HG02798 (cell line): ENCODE results near the gene NACA.
"Not testable (repeated sequence)": the region's sequence is repeated elsewhere in the genome, so short reads cannot be mapped to it uniquely, and the experiment has no call there.

Source experiments
- ATAC-seq: cut with Tn5 transposase; IDR thresholded peaks from one replicate; pipeline ENCODE4 v1.9.1; 2021; ENCODE audit warnings: mild to moderate bottlenecking; ENCODE audit not compliant: unreplicated experiment, poor library complexity

NACA gene

DNA sequence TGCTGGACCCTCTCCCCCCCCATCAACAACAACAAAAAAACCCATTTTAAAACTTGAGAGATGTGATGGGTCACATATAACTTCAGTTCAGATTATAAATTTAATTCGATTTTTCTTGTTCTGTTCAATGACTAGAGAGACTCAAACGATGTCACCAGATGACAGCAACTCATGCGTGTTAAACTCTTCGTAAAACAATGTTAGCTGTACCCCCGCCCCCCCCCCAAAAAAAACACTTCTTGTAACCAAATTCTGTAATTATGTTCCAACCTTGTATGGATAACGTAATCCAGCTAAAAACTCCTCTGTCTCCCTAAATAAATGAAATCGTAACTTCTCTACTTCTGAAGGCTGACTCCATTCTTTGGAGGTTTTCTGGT, 614 bp upstream of the NACA start:
- ATAC-seq, result no peak

- ATAC-seq, result no peak
These were observed 463 bp downstream of the NACA start for GRCh38 chr12:56724701-56724971.

GRCh38 chr12:56723889-56724700, 1.0 kb downstream of the NACA start:
- no peak for ATAC-seq

GRCh38 chr12:56723352-56723751, 1.7 kb downstream of the NACA start:
- no peak for ATAC-seq

- ATAC-seq, result no peak
These were observed 2.3 kb downstream of the NACA start for GRCh38 chr12:56722832-56723231.

DNA sequence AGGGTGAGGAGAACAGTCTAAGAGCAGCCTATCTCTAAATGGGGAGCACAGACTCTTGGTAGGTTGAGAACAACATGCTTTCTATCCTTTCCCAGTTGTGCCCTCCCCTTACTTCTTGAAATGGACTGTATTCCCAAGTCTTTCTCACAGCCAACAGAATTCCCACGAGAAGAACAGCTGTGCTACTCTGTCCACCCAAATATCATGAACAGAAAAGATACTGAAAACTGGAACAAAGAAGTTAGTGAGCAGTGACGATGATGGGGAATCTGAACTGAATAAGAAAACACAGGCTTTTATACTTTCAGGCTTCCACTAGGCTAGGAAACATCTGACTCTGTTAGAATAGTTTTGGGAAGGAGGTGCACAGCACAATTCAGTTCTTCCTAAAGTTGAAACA, 3.4 kb downstream of the NACA start:
- no peak for ATAC-seq

DNA sequence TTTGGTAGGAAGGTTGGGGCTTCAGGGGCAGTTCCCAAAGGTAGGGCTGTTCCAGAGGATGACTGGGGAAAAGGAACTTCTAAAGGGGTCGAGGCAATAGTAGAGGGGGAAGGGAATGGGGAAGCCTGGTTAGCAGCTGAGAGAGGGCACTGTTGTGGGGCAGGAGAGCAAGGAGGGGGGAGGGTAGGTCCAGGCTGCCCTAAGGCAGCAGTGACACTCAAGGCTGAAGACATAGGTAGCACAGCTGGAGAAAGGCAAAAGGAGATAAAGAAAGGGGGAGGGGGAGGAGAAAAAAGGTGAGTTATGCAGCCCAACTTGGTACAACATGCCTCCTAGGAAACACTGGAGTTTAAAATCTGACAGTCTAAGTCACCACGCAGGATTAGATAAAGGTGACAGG, 3.9 kb downstream of the NACA start:
- no peak for ATAC-seq

DNA sequence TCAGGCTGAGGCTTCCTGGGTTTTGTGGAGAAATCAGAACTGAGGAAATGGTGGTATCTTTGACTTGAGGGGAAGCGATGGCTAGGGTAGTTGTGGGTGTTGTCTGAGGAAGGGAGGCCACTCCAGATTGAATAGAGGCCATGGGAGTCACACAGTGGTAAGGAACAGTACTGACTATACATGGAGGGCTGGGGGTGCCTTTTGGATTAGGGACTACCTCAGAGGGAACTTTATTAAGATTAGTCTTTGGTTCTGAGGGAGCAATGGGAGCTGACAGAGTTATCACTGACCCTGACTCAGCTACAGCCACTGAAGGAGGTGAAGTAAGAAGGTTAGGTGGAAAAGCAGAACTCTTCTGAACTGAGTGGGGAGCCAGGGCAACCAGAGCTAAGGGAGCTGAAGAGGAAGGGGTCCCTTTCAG, 4.4 kb downstream of the NACA start:
- no peak for ATAC-seq

DNA sequence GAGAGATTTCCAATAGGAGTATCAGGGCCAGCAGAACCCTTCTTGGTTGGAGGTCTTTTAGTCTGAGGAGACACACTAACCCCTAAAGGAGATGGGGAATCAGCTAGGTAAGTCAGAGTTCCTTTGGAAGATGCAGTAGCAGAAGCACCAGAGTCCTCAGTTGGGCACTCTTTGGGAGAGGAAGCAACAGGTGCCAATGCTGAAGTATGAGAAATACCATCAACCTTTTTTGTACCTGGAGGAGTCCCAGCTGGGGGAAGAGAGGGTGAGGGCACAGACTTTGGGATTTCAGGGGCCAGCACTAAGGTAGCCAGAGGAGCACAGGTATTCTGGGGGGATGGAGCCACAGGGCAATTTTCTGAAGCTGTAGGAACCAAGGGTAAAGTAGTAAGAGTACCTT, 6.0 kb downstream of the NACA start:
- ATAC-seq, result no peak

DNA sequence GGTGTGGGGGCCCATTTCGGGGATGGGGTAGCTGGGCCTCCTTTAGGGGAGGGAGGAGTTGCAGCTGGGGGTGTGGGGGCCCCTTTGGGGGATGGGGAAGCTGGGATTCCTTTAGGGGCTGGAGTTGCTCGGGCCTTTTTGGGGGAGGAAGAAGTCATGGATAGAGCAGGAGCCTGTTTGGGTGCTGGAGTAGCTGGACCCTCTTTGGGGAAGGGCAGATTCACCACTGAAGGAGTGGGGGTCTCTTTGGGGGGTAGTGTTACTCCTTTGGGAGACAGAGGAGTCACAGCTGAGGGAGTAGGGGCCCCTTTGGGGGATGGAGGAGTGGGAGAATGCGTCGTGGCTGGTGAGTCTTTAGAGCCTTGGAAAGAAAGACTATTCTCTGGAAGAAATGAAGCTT, 6.5 kb downstream of the NACA start:
- ATAC-seq, result no peak

DNA sequence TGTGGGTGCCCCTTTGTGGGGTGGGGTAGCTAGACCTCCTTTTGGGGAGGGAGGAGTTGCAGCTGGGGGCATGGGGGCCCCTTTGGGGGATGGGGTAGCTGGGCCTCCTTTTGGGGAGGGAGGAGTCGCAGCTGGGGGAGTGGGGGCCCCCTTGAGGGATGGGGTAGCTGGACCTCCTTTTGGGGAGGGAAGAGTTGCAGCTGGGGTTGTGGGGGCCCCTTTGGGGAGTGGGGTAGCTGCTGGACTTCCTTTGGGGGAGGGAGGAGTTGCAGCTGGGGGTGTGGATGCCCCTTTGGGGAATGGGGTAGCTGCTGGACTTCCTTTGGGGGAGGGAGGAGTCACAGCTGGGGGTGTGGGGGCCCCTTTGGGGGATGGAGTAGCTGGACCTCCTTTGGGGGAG, 7.0 kb downstream of the NACA start:
- ATAC-seq, result no peak

GRCh38 chr12:56716933-56717880, 7.9 kb downstream of the NACA start:
- no peak for ATAC-seq

DNA sequence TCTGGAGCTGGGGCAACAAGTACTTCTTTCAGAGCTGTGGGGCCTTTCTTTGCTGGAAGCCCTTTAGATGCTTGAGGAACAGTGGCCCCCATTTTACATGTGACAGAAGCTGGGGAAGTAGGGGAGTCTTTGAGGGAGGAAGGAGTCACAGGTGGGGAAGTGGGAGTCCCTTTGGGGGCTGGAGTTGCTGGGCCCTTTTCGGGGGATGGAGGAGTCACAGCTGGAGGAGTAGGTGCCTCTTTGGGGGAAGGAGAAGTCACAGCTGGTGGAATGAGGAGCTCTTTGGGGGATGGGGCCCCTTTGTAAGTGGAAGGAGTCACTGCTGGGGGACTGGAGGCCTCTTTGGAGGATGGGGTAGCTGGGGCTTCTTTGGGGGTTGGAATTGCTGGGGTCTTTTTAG, 8.6 kb downstream of the NACA start:
- no peak for ATAC-seq

GRCh38 chr12:56715798-56716197, 9.3 kb downstream of the NACA start:
- no peak for ATAC-seq

- no peak for ATAC-seq
These were observed 10.6 kb downstream of the NACA start for GRCh38 chr12:56714431-56714929.

DNA sequence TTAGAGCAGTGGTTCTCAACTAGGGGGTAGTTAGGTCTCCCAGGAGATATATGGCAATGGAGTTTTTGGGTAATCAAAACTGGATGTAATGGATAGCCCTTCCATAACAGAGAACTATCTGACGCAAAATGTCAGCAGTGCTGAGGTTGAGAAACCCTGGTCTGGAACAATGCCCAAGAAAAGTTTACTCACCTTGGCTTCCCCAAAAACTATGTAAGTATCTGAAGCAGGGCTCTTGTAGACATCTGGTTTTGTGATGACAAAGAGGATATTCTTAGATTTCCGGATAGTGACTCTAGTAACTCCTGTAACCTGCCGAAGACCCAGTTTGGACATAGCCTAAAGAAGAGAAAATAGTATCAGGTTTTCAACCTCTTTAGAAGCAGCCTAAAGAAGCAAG, 11.8 kb downstream of the NACA start:
- no peak for ATAC-seq

DNA sequence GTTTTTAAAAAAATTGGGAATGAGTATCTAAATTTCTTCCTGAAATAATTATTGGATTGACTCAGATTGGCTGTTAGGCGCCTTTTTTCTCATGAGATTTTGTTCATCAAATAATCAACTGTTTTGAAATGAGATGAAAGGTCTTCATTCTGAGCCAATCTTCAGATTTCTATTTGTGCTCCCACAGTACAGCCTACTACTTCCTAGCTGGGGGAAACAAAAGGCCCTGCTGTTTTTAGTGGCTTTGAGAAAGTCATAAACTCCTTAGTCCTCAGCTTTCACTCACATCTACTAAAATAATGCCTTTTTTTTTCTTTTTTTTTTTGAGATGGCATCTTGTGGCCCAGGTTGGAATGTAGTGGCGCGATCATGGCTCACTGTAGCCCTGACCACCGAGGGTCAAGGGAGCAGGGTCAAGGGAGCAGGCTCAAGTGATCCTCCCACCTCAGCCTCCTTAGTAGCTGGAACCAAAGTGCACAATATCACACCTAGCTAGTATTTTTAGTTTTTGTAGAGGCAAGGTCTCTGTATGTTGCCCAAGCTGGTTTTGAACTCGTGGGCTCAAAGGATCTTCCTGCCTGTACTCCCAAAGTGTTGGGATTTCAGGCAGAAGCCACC, 15.2 kb downstream of the NACA start:
- ATAC-seq, result no peak

- not testable (repeated sequence) for ATAC-seq
These were observed 20.6 kb downstream of the NACA start for GRCh38 chr12:56704522-56704921.

GRCh38 chr12:56699020-56699661, 26.0 kb downstream of the NACA start:
- ATAC-seq, result no peak

DNA sequence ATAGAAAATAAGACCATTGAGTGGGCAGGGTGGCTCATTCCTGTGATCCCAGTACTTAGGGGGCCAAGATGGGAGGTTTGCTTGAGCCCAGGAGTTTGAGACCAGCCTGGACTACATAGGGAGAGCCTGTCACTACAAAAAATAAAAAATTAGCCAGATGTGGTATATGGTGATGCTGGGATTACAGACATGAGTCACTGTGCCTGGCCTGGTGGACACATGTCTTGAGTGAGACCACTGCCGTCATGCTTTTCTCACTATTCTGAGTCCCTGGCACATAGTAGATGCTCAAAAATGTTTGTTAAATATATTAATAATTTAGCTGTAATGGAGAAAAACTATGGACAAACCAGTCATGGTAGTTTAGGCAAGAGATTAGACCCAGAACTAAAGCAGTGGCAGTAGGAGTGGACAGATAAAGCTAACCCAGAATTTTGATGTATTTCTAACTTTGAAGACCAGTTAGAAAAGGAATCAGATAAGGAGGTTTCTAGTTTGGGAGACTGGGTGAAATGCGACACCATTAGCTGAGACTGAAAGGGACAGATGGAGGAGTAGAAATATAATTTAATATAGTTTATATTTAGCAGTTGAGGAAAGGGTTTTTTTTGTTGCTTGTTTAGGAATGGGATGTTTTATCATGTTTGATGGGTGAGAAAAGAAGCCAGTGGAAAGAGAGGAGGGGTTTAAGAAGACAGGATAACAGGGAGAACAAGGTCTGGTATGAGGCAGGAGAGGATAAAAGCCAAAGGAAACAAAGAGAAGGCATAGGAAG, 29.6 kb downstream of the NACA start:
- no peak for ATAC-seq
